SK-N-SH (cell line): Measurements from ENCODE around the gene ACTR1A. TPM values are rescaled to one million over a fixed set of nuclear protein-coding genes. Genes with fewer than 3 reads are reported as not detected.

Experiments used
- CTCF ChIA-PET: fragments of 300-600, 350-600 bp; formaldehyde crosslinking; extraction: SDS; loops from one replicate; lab custom pipeline; 2021; lab: Yijun Ruan, JAX
- POLR2A ChIA-PET: fragments of 350-600 bp; sonication (Branson Sonifier 250); formaldehyde crosslinking; extraction: SDS; loops from one replicate; lab custom pipeline; 2020; ENCODE audit warnings: antibody characterized with exemption, inconsistent platforms; lab: Yijun Ruan, JAX
- DNase-seq: peaks from one replicate; pipeline ENCODE4 v3.0.0; 2012
- H2AFZ ChIP-seq: fragments of 200-600 bp; sonication (generic); 2 replicates; pipeline ENCODE4 v1.8.1; 2016; ENCODE audit warnings: antibody characterized with exemption, mild to moderate bottlenecking, low read depth
- H3F3A ChIP-seq: fragments of 200-600 bp; sonication (generic); replicated peaks from 2 replicates; pipeline ENCODE3; 2016; ENCODE audit warnings: antibody characterized with exemption, mild to moderate bottlenecking; ENCODE audit not compliant: insufficient read depth
- H3K27ac ChIP-seq, 2 experiments: fragments of 200-500 bp in 1 of 2; fragments of 200-600 bp in 1 of 2; sonication (Bioruptor generic) in 1 of 2; sonication (generic), shearing (Covaris generic) in 1 of 2; 2 replicates each; pipeline versions ENCODE4 v1.5.1 to v1.6.1; 2014 to 2016; ENCODE audit warnings: low read depth in 2 of 2, inconsistent platforms in 1 of 2, low read length in 1 of 2, mild to moderate bottlenecking in 1 of 2, mixed read lengths in 1 of 2
- H3K27me3 ChIP-seq: fragments of 200-600 bp; sonication (generic), shearing (Covaris generic); 2 replicates; pipeline ENCODE4 v1.6.1; 2016; ENCODE audit warnings: mixed run types; ENCODE audit not compliant: insufficient read depth
- H3K36me3 ChIP-seq, 2 experiments: fragments of 200-500 bp in 1 of 2; fragments of 200-600 bp in 1 of 2; sonication (Bioruptor generic) in 1 of 2; sonication (generic) in 1 of 2; replicated peaks in 1 of 2; 2 replicates each; pipeline versions ENCODE3 to v1.5.1; 2014 to 2016; ENCODE audit warnings: low read length in 1 of 2, mild to moderate bottlenecking in 1 of 2; ENCODE audit not compliant: insufficient read depth in 2 of 2, control insufficient read depth in 1 of 2
- H3K4me1 ChIP-seq, 2 experiments: fragments of 200-500 bp in 1 of 2; fragments of 200-600 bp in 1 of 2; sonication (Bioruptor generic) in 1 of 2; sonication (generic), shearing (Covaris generic) in 1 of 2; 2 replicates each; pipeline versions ENCODE4 v1.5.1 to v1.6.1; 2014 to 2016; ENCODE audit warnings: low read depth in 1 of 2, low read length in 1 of 2, mixed run types in 1 of 2; ENCODE audit not compliant: insufficient read depth in 2 of 2, control insufficient read depth in 1 of 2
- H3K4me2 ChIP-seq: fragments of 200-600 bp; sonication (generic), shearing (Covaris generic); 2 replicates; pipeline ENCODE4 v1.6.1; 2017; ENCODE audit warnings: mixed run types
- H3K4me3 ChIP-seq, 2 experiments: fragments of 200-500 bp in 1 of 2; fragments of 200-600 bp in 1 of 2; sonication (Bioruptor generic) in 1 of 2; sonication (generic), shearing (Covaris generic) in 1 of 2; 2 replicates each; pipeline versions ENCODE4 v1.5.1 to v1.8.1; 2014 to 2016; ENCODE audit warnings: low read depth in 2 of 2, inconsistent platforms in 1 of 2, low read length in 1 of 2, mild to moderate bottlenecking in 1 of 2, mixed read lengths in 1 of 2, moderate library complexity in 1 of 2
- H3K79me2 ChIP-seq: fragments of 200-600 bp; sonication (generic); 2 replicates; pipeline ENCODE4 v1.8.1; 2017; ENCODE audit warnings: mild to moderate bottlenecking; ENCODE audit not compliant: insufficient read depth
- H3K9ac ChIP-seq: fragments of 200-600 bp; sonication (generic); 2 replicates; pipeline ENCODE4 v1.6.1; 2017; ENCODE audit warnings: mixed run types
- H3K9me2 ChIP-seq: fragments of 200-600 bp; sonication (generic); 2 replicates; pipeline ENCODE4 v1.6.1; 2017; ENCODE audit warnings: mixed run types
- H3K9me3 ChIP-seq: fragments of 200-600 bp; sonication (generic); 2 replicates; pipeline ENCODE4 v1.6.1; 2017; ENCODE audit warnings: mixed run types, mild to moderate bottlenecking, moderate library complexity
- H4K20me1 ChIP-seq: fragments of 200-600 bp; sonication (generic); 2 replicates; pipeline ENCODE4 v1.6.1; 2017; ENCODE audit warnings: mild to moderate bottlenecking, mixed run types; ENCODE audit not compliant: insufficient read depth
- CTCF ChIP-seq: fragments of 200-600 bp; sonication (generic); IDR thresholded peaks from 2 replicates; pipeline ENCODE4 v1.6.1; 2017; ENCODE audit warnings: antibody characterized with exemption, mild to moderate bottlenecking, moderate library complexity
- IRF3 ChIP-seq: fragments of 150-350 bp; IDR thresholded peaks from 2 replicates; pipeline ENCODE4 v1.6.1; 2016; ENCODE audit warnings: mild to moderate bottlenecking, low read depth, low read length
- MAX ChIP-seq: IDR thresholded peaks from 2 replicates; pipeline ENCODE4 v1.4.0; 2012; ENCODE audit warnings: low read depth
- MXI1 ChIP-seq: IDR thresholded peaks from 2 replicates; pipeline ENCODE4 v1.6.1; 2012; ENCODE audit warnings: mild to moderate bottlenecking, low read depth, low read length, improper control_type of control experiment
- NRF1 ChIP-seq: IDR thresholded peaks from 2 replicates; pipeline ENCODE4 v1.6.1; 2012; ENCODE audit warnings: low read depth, mild to moderate bottlenecking, low read length
- POLR2AphosphoS5 ChIP-seq: IDR thresholded peaks from 2 replicates; pipeline ENCODE4 v1.6.1; 2012; ENCODE audit warnings: low read depth, low read length
- REST ChIP-seq: IDR thresholded peaks from 2 replicates; pipeline ENCODE4 v1.6.1; 2012; ENCODE audit warnings: mild to moderate bottlenecking, low read depth, low read length, moderate library complexity
- RFX5 ChIP-seq: IDR thresholded peaks from 2 replicates; pipeline ENCODE4 v1.6.1; 2012; ENCODE audit warnings: mild to moderate bottlenecking, improper control_type of control experiment, low read length
- SIN3A ChIP-seq: IDR thresholded peaks from 2 replicates; pipeline ENCODE4 v1.6.1; 2012; ENCODE audit warnings: low read depth, mild to moderate bottlenecking, low read length, moderate library complexity, borderline replicate concordance
- TAF1 ChIP-seq: IDR thresholded peaks from 2 replicates; pipeline ENCODE4 v1.6.1; 2012; ENCODE audit warnings: low read depth, mild to moderate bottlenecking, low read length, moderate library complexity, borderline replicate concordance
- WGBS: methylation state at CpG from one replicate; pipeline ENCODE4 v1.1.6; 2017; ENCODE audit warnings: low lambda C conversion rate; 5-methylcytosine and 5-hydroxymethylcytosine counted together
- polyA plus RNA-seq, 3 experiments: library from polyadenylated mRNA; depleted of rRNA; stranded (reverse); fragments of >200 nt; gene quantifications; 2 replicates each; pipeline ENCODE4 v1.2.3, GENCODE V29; 2012

Gene ACTR1A
- polyA plus RNA-seq, 1 of the 3 experiments (the other 2 are of a cell fraction), result 106 TPM

GRCh38 chr10:102450374-102451104 is 52.0 kb downstream of the ACTR1A start:
- no peaks in the 10 kb centered on the region for H3K9me2 ChIP-seq
- H2AFZ ChIP-seq, result peak overlapping the region; percentile 96
- no peaks in the 10 kb centered on the region for H3K27me3 ChIP-seq
- TF ChIP-seq RFX5 (no peak), SIN3A (peak; percentile 26; the same call in 1 of the 2 replicates), MXI1 (peak; percentile 96), REST (no peak), TAF1 (0 out of 2 replicates have a peak, but pooled peaks have one; percentile 16), IRF3 (no peak), MAX (peak; percentile 86), CTCF (no peak), NRF1 (peak; percentile 64), POLR2AphosphoS5 (peak; percentile 49; the same call in 1 of the 2 replicates)
- 0% methylated on average over 6 of the region's 104 CpGs for WGBS
- no peaks in the 10 kb centered on the region for H3K79me2 ChIP-seq
- peaks cover 0 to 10% of the 10 kb centered on the region in 2 experiments; a peak in 2 of 4 replicates for H3K4me1 ChIP-seq
- H3K4me3 ChIP-seq, result peak overlapping the region; percentile 62 to 71
- H3K9ac ChIP-seq, result peak overlapping the region; percentile 49; the same call in 1 of the 2 replicates
- ChIA-PET POLR2A (interaction anchor here (0.6 to 4.3 kb wide), 9 partner anchors 10 to 135 kb away, joined by 3 to 27 read pairs (median 4); partner anchors contain the start of genes CUEDC2 and FBXL15), CTCF (interaction anchor here (0.8 to 5.3 kb wide), 14 partner anchors 8 to 133 kb away, joined by 3 to 25 read pairs (median 4); partner anchors contain the start of genes CUEDC2, FBXL15 and SUFU)
- H3K4me2 ChIP-seq, result peak overlapping the region; percentile 80
- H3K36me3 ChIP-seq, result no peaks in the 10 kb centered on the region
- H3K27ac ChIP-seq, result peak overlapping the region in 1 of 2 experiments; percentile 66; a peak in 2 of 4 replicates
- H4K20me1 ChIP-seq, result no peaks in the 10 kb centered on the region
- no peaks in the 10 kb centered on the region for H3K9me3 ChIP-seq
- peak; percentile 95 for DNase-seq
- H3F3A ChIP-seq, result peaks cover 15% of the 10 kb centered on the region
